Lower lobe of right lung (tissue), 2 donors: ENCODE data around the gene NDE1. TPM values are rescaled to one million over a fixed set of nuclear protein-coding genes. Genes with fewer than 3 reads are reported as not detected.
"Not testable (repeated sequence)": the region's sequence is repeated elsewhere in the genome, so short reads cannot be mapped to it uniquely, and the experiment has no call there.

ENCODE experiments used
- ATAC-seq, 2 donors: fragments of 200-7000 bp; cut with Tn5 transposase; one replicate each; pipeline ENCODE4 v1.9.1; 2020 to 2022; ENCODE audit warnings: mild to moderate bottlenecking in 2 of 2, moderate library complexity in 2 of 2
- DNase-seq: peaks from one replicate; pipeline ENCODE4 v3.0.0-alpha.2; 2020
- H3K27ac ChIP-seq: fragments of 200-600 bp; one replicate; pipeline ENCODE4 v1.8.0; 2022
- H3K27me3 ChIP-seq: fragments of 200-600 bp; one replicate; pipeline ENCODE4 v1.8.0; 2022; ENCODE audit warnings: low read depth
- H3K36me3 ChIP-seq: fragments of 200-600 bp; one replicate; pipeline ENCODE4 v1.8.0; 2022; ENCODE audit warnings: mild to moderate bottlenecking
- H3K4me1 ChIP-seq: fragments of 200-600 bp; one replicate; pipeline ENCODE4 v1.8.0; 2022
- H3K4me3 ChIP-seq: fragments of 200-600 bp; one replicate; pipeline ENCODE4 v1.8.0; 2022; ENCODE audit warnings: mild to moderate bottlenecking
- H3K9me3 ChIP-seq: fragments of 200-600 bp; one replicate; pipeline ENCODE4 v1.8.0; 2022
- CTCF ChIP-seq: fragments of 200-600 bp; IDR thresholded peaks from one replicate; pipeline ENCODE4 v1.8.0; 2022; ENCODE audit warnings: antibody characterized with exemption, mild to moderate bottlenecking
- intact Hi-C: fragments of 100-400 bp; cut with DNase I; formaldehyde crosslinking; loops from one replicate; pipeline ENCODE4 v1.11.0; 2022
- total RNA-seq: library from RNA; stranded (reverse); fragmentation: NEBNext Ultra II Directional; extraction: Animal tissue kit (Norgen Biotek cat#: 25700); gene quantifications from one replicate; pipeline ENCODE4 v1.2.1, GENCODE V29; 2021
- donor health status: DM: no; HTN: yes; CAD: no; lungs with severe emphysema.

Gene NDE1
- total RNA-seq, 1 donor from 2014 or later: 35.3 TPM

DNA sequence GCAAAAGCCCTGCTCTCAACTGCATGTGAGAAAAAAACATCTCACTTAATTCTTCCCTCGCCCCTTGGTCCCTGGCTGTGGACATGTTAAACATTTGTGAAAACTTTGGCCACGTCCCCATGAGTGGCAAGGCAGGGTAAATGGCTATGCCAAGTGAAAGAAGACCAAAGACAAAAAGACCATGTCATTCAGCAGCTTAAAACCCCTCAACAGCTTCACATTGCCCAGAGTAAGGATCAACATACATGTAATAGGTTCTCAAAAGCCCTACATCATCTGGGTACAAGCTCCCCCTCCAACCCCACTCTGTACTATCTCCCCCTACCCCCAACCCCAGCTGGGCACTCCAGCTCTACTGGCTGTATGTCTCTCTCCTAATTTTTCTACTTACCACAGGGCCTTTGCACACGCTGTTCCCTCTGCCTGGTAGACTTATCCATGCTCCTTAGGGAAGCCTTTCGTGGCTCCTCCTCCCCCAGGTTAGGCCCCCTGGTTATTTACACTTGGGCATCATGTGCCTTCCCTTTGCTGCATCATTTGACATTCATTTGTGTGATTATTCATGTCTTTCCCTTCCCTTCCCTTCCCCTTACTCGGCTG lies 75.7 kb downstream of the NDE1 start:
- no peaks in the 10 kb centered on the region for H3K4me1 ChIP-seq
- H3K27ac ChIP-seq: no peak overlapping the region
- no peaks in the 10 kb centered on the region for H3K27me3 ChIP-seq
- DNase-seq (no peak), ATAC-seq (no peak)
- H3K9me3 ChIP-seq: no peaks in the 10 kb centered on the region
- peaks cover 59% of the 10 kb centered on the region for H3K36me3 ChIP-seq
- no peak for TF ChIP-seq CTCF
- intact Hi-C loops: no loop called here
- no peak overlapping the region for H3K4me3 ChIP-seq

DNA sequence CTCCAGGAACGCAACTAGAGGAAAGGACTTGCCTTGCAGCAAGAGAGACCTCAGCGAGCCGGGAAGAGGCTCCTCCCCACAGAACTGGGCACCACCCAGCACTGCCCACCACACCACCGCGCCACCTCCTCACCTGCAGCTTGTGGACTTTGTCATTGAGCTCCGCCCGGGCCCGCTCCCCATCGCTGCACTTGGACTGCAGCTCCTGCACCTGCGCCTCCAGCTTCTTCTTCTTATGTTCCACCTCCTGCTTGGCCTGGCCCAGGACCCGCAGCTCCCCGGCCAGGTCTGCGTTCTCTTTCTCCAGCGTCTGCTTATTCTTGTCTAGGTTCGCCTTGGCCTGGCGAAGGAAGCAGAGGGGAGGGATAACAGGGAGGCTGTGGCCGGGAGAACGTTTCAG lies 76.7 kb downstream of the NDE1 start:
- H3K27me3 ChIP-seq: no peaks in the 10 kb centered on the region
- H3K4me3 ChIP-seq: no peak overlapping the region
- intact Hi-C loops: no loop called here
- no peaks in the 10 kb centered on the region for H3K4me1 ChIP-seq
- no peaks in the 10 kb centered on the region for H3K9me3 ChIP-seq
- no peak overlapping the region for H3K27ac ChIP-seq
- DNase-seq (no peak), ATAC-seq (no peak)
- no peak for TF ChIP-seq CTCF
- H3K36me3 ChIP-seq: peaks cover 49% of the 10 kb centered on the region

- H3K27me3 ChIP-seq, DNase-seq, intact Hi-C loops, H3K27ac ChIP-seq, H3K4me3 ChIP-seq, H3K9me3 ChIP-seq, H3K4me1 ChIP-seq, ATAC-seq: not testable (repeated sequence)
- peaks cover 42% of the 10 kb centered on the region for H3K36me3 ChIP-seq
These were observed 77.7 kb downstream of the NDE1 start for GRCh38 chr16:15727697-15728096.

DNA sequence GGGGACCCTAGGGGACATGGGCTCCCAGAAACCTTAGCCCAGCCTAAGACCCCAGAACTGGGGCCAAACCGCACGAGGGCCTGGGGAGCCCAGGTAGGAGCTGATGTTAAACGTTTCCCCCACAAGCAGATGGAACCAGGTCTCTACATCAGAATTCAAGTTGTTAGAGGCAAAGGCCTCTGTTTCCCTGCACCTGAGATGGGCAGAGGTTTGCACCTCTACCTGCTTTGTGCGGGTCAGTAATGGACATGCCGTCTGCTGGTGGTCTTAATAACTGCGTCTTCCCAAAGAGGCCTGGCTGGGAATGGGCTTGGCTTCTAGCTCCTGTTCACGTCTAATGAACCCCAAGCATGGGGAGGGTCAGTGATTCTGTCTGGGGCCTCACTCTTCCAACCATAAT lies 79.1 kb downstream of the NDE1 start:
- DNase-seq (no peak), ATAC-seq (no peak)
- no peaks in the 10 kb centered on the region for H3K4me1 ChIP-seq
- intact Hi-C loops: no loop called here
- no peak overlapping the region for H3K27ac ChIP-seq
- TF ChIP-seq CTCF: no peak
- peaks cover 46% of the 10 kb centered on the region for H3K36me3 ChIP-seq
- H3K9me3 ChIP-seq: no peaks in the 10 kb centered on the region
- no peak overlapping the region for H3K4me3 ChIP-seq
- no peaks in the 10 kb centered on the region for H3K27me3 ChIP-seq

- peaks cover 35% of the 10 kb centered on the region for H3K36me3 ChIP-seq
These were observed 82.4 kb downstream of the NDE1 start for GRCh38 chr16:15732416-15732815.

More at GRCh38 chr16:15732416-15732815, 82.4 kb downstream of the NDE1 start:
- ATAC-seq (no peak), DNase-seq (no peak)
- H3K4me1 ChIP-seq: no peaks in the 10 kb centered on the region
- intact Hi-C loops: no loop called here
- H3K27ac ChIP-seq: no peak overlapping the region
- no peaks in the 10 kb centered on the region for H3K27me3 ChIP-seq
- H3K9me3 ChIP-seq: no peaks in the 10 kb centered on the region
- TF ChIP-seq CTCF: no peak
- H3K4me3 ChIP-seq: no peak overlapping the region
